Measurements from ENCODE around the gene LRMDA.

GRCh38 chr10:75565286-75566251, 134.1 kb downstream of the LRMDA start:
- TF ChIP-seq CTCF (IDR thresholded peaks at IDR 0.05) (no peak), CHD2 (IDR thresholded peaks at IDR 0.05; ENCODE audit: low read length, partially characterized antibody) (no peak), RNF2 (IDR thresholded peaks at IDR 0.05; ENCODE audit: borderline replicate concordance, low read depth) (no peak), RARB (CRISPR knock-in tag; IDR thresholded peaks at IDR 0.05) (no peak), POLR2AphosphoS2 (conservative IDR thresholded peaks at IDR 0.05; ENCODE audit: low read length) (no peak), SREBF2 (IDR thresholded peaks at IDR 0.05) (no peak), REST (IDR thresholded peaks at IDR 0.05) (no peak), JUN (IDR thresholded peaks at IDR 0.05) (no peak), POLR2A (IDR thresholded peaks at IDR 0.05; ENCODE audit: low read length) (no peak), HES2 (IDR thresholded peaks at IDR 0.05) (no peak), EHMT2 (IDR thresholded peaks at IDR 0.05; ENCODE audit: low read depth) (no peak), ESRRA (IDR thresholded peaks at IDR 0.05; ENCODE audit: borderline replicate concordance, low read length) (no peak)

Measured in A549 (cell line).